ENCODE results near the gene PEPD.

PEPD gene

GRCh38 chr19:33346665-33347064, 174.9 kb downstream of the PEPD start:
- H3K9me2 ChIP-seq (replicated peaks; ENCODE audit: insufficient read depth, low read length): no peaks in the 10 kb centered on the region

GRCh38 chr19:33345163-33345562, 176.4 kb downstream of the PEPD start:
- H3K36me3 ChIP-seq (ENCODE audit: low read length): no peaks in the 10 kb centered on the region
- no peaks in the 10 kb centered on the region for H4K20me1 ChIP-seq (ENCODE audit: low read depth, low read length)
- TF ChIP-seq EZH2phosphoT487 (conservative IDR thresholded peaks at IDR 0.05; ENCODE audit: low read length) (no peak), CTCF (IDR thresholded peaks at IDR 0.05; ENCODE audit: insufficient read depth, low read length, poor library complexity, severe bottlenecking) (no peak)
- no peaks in the 10 kb centered on the region for H3K9me2 ChIP-seq (replicated peaks; ENCODE audit: insufficient read depth, low read length)
- H2AFZ ChIP-seq (ENCODE audit: low read depth, low read length, severe bottlenecking): no peak overlapping the region
- H3K9me3 ChIP-seq (ENCODE audit: insufficient read depth, low read length): no peaks in the 10 kb centered on the region
- H3K9ac ChIP-seq (ENCODE audit: low read length): no peak overlapping the region
- H3K27ac ChIP-seq (ENCODE audit: low read depth, low read length): no peak overlapping the region
- H3F3A ChIP-seq (ENCODE audit: insufficient read depth): no peaks in the 10 kb centered on the region
- no peaks in the 10 kb centered on the region for H3K27me3 ChIP-seq (ENCODE audit: low read length)
- no peak overlapping the region for H3K4me3 ChIP-seq (ENCODE audit: insufficient read depth, low read length, poor library complexity, severe bottlenecking)
- H3K4me2 ChIP-seq (ENCODE audit: low read depth, low read length, poor library complexity, severe bottlenecking): no peak overlapping the region
- H3K79me2 ChIP-seq (ENCODE audit: insufficient read depth, low read length): no peaks in the 10 kb centered on the region

More at GRCh38 chr19:33346665-33347064, 174.9 kb downstream of the PEPD start:
- Histone ChIP-seq H2AFZ (ENCODE audit: low read depth, low read length, severe bottlenecking) (no peak overlapping the region), H4K20me1 (ENCODE audit: low read depth, low read length) (no peaks in the 10 kb centered on the region), H3K9me3 (ENCODE audit: insufficient read depth, low read length) (no peaks in the 10 kb centered on the region), H3K79me2 (ENCODE audit: insufficient read depth, low read length) (no peaks in the 10 kb centered on the region), H3K9ac (ENCODE audit: low read length) (no peak overlapping the region), H3F3A (ENCODE audit: insufficient read depth) (no peaks in the 10 kb centered on the region), H3K27me3 (ENCODE audit: low read length) (no peaks in the 10 kb centered on the region), H3K27ac (ENCODE audit: low read depth, low read length) (no peak overlapping the region), H3K4me3 (ENCODE audit: insufficient read depth, low read length, poor library complexity, severe bottlenecking) (no peak overlapping the region), H3K36me3 (ENCODE audit: low read length) (no peaks in the 10 kb centered on the region), H3K4me2 (ENCODE audit: low read depth, low read length, poor library complexity, severe bottlenecking) (no peak overlapping the region)
- no peak for TF ChIP-seq EZH2phosphoT487 (conservative IDR thresholded peaks at IDR 0.05; ENCODE audit: low read length)
- TF ChIP-seq CTCF (IDR thresholded peaks at IDR 0.05; ENCODE audit: insufficient read depth, low read length, poor library complexity, severe bottlenecking): no peak

- Histone ChIP-seq H3K9me3 (ENCODE audit: insufficient read depth, low read length) (no peaks in the 10 kb centered on the region), H3K27me3 (ENCODE audit: low read length) (no peaks in the 10 kb centered on the region), H3K27ac (ENCODE audit: low read depth, low read length) (no peak overlapping the region), H3K9ac (ENCODE audit: low read length) (no peak overlapping the region), H3K4me2 (ENCODE audit: low read depth, low read length, poor library complexity, severe bottlenecking) (no peak overlapping the region), H3F3A (ENCODE audit: insufficient read depth) (no peaks in the 10 kb centered on the region), H3K9me2 (replicated peaks; ENCODE audit: insufficient read depth, low read length) (no peaks in the 10 kb centered on the region), H3K36me3 (ENCODE audit: low read length) (no peaks in the 10 kb centered on the region), H2AFZ (ENCODE audit: low read depth, low read length, severe bottlenecking) (no peak overlapping the region), H3K4me3 (ENCODE audit: insufficient read depth, low read length, poor library complexity, severe bottlenecking) (no peak overlapping the region), H3K79me2 (ENCODE audit: insufficient read depth, low read length) (no peaks in the 10 kb centered on the region), H4K20me1 (ENCODE audit: low read depth, low read length) (no peaks in the 10 kb centered on the region)
- TF ChIP-seq EZH2phosphoT487 (conservative IDR thresholded peaks at IDR 0.05; ENCODE audit: low read length): no peak
- TF ChIP-seq CTCF (IDR thresholded peaks at IDR 0.05; ENCODE audit: insufficient read depth, low read length, poor library complexity, severe bottlenecking): no peak
Measured at GRCh38 chr19:33344573-33344925, 177.0 kb downstream of the PEPD start.
